ES-I3 (cell line): ENCODE measurements around the gene MRGPRG.

Experiments used
- H3K36me3 ChIP-seq: 2 replicates; pipeline ENCODE4 v1.6.1; 2013; ENCODE audit warnings: mild to moderate bottlenecking, low read length, control low read depth, moderate library complexity; ENCODE audit not compliant: insufficient read depth
- H3K4me1 ChIP-seq: 2 replicates; pipeline ENCODE4 v1.6.1; 2013; ENCODE audit warnings: mild to moderate bottlenecking, control low read depth, low read length; ENCODE audit not compliant: insufficient read depth
- H3K9ac ChIP-seq: 2 replicates; pipeline ENCODE4 v1.6.1; 2013; ENCODE audit warnings: low read depth, mild to moderate bottlenecking, low read length, moderate library complexity
- H3K9me3 ChIP-seq: 2 replicates; pipeline ENCODE4 v1.6.1; 2013; ENCODE audit warnings: mild to moderate bottlenecking, low read length, moderate library complexity; ENCODE audit not compliant: control insufficient read depth, insufficient read depth

Gene MRGPRG

GRCh38 chr11:3186166-3186953, 32.3 kb downstream of the MRGPRG start:
- Histone ChIP-seq H3K9me3 (no peaks in the 10 kb centered on the region), H3K36me3 (no peaks in the 10 kb centered on the region), H3K9ac (no peak overlapping the region), H3K4me1 (peaks cover 10% of the 10 kb centered on the region; the same call in 1 of the 2 replicates)

- Histone ChIP-seq H3K4me1 (peaks cover 10% of the 10 kb centered on the region; the same call in 1 of the 2 replicates), H3K36me3 (no peaks in the 10 kb centered on the region), H3K9ac (no peak overlapping the region), H3K9me3 (no peaks in the 10 kb centered on the region)
Measured at GRCh38 chr11:3184732-3185347, 33.8 kb downstream of the MRGPRG start.

- Histone ChIP-seq H3K9ac (no peak overlapping the region), H3K36me3 (no peaks in the 10 kb centered on the region), H3K9me3 (no peaks in the 10 kb centered on the region), H3K4me1 (peaks cover 2% of the 10 kb centered on the region; the same call in 1 of the 2 replicates)
Measured at GRCh38 chr11:3183523-3183922, 35.1 kb downstream of the MRGPRG start.

- H3K9me3 ChIP-seq: no peaks in the 10 kb centered on the region
- no peak overlapping the region for H3K9ac ChIP-seq
- no peaks in the 10 kb centered on the region for H3K4me1 ChIP-seq
- H3K36me3 ChIP-seq: no peaks in the 10 kb centered on the region
Measured at GRCh38 chr11:3182462-3182852, 36.2 kb downstream of the MRGPRG start.

- Histone ChIP-seq H3K36me3 (no peaks in the 10 kb centered on the region), H3K9me3 (peaks cover under 1% of the 10 kb centered on the region; the same call in 1 of the 2 replicates), H3K4me1 (no peaks in the 10 kb centered on the region), H3K9ac (no peak overlapping the region)
Measured at GRCh38 chr11:3181725-3182461, 36.7 kb downstream of the MRGPRG start.

- H3K4me1 ChIP-seq: no peaks in the 10 kb centered on the region
- H3K9ac ChIP-seq: no peak overlapping the region
- peaks cover 8% of the 10 kb centered on the region for H3K9me3 ChIP-seq
- no peaks in the 10 kb centered on the region for H3K36me3 ChIP-seq
Measured at GRCh38 chr11:3180869-3181268, 37.7 kb downstream of the MRGPRG start.

GRCh38 chr11:3178349-3178748, 40.3 kb downstream of the MRGPRG start:
- Histone ChIP-seq H3K9ac (no peak overlapping the region), H3K36me3 (no peaks in the 10 kb centered on the region), H3K9me3 (peaks cover 8% of the 10 kb centered on the region), H3K4me1 (no peaks in the 10 kb centered on the region)

GRCh38 chr11:3177931-3178330, 40.7 kb downstream of the MRGPRG start:
- no peaks in the 10 kb centered on the region for H3K4me1 ChIP-seq
- H3K9ac ChIP-seq: no peak overlapping the region
- no peaks in the 10 kb centered on the region for H3K36me3 ChIP-seq
- peaks cover 8% of the 10 kb centered on the region for H3K9me3 ChIP-seq

- no peaks in the 10 kb centered on the region for H3K4me1 ChIP-seq
- H3K9me3 ChIP-seq: peaks cover 8% of the 10 kb centered on the region
- no peak overlapping the region for H3K9ac ChIP-seq
- H3K36me3 ChIP-seq: no peaks in the 10 kb centered on the region
Measured at GRCh38 chr11:3176487-3176886, 42.1 kb downstream of the MRGPRG start.

GRCh38 chr11:3175194-3175593, 43.4 kb downstream of the MRGPRG start:
- H3K36me3 ChIP-seq: no peaks in the 10 kb centered on the region
- H3K9me3 ChIP-seq: peaks cover 8% of the 10 kb centered on the region
- H3K4me1 ChIP-seq: no peaks in the 10 kb centered on the region
- H3K9ac ChIP-seq: no peak overlapping the region

- Histone ChIP-seq H3K4me1 (peaks cover 6% of the 10 kb centered on the region; the same call in 1 of the 2 replicates), H3K9me3 (peaks cover 8% of the 10 kb centered on the region), H3K36me3 (no peaks in the 10 kb centered on the region), H3K9ac (no peak overlapping the region)
Measured at GRCh38 chr11:3174387-3174786, 44.2 kb downstream of the MRGPRG start.

GRCh38 chr11:3173795-3174194, 44.8 kb downstream of the MRGPRG start:
- peaks cover 6% of the 10 kb centered on the region; the same call in 1 of the 2 replicates for H3K4me1 ChIP-seq
- no peak overlapping the region for H3K9ac ChIP-seq
- no peaks in the 10 kb centered on the region for H3K36me3 ChIP-seq
- peaks cover 8% of the 10 kb centered on the region for H3K9me3 ChIP-seq

- Histone ChIP-seq H3K4me1 (peaks cover 6% of the 10 kb centered on the region; the same call in 1 of the 2 replicates), H3K9ac (no peak overlapping the region), H3K9me3 (peaks cover 8% of the 10 kb centered on the region), H3K36me3 (no peaks in the 10 kb centered on the region)
Measured at GRCh38 chr11:3171931-3172560, 46.6 kb downstream of the MRGPRG start.
